Skeletal muscle satellite cell (primary cell): ENCODE results near the gene EYA4.

ENCODE experiments used
- H3K27me3 ChIP-seq: 2 replicates; pipeline ENCODE4 v1.7.0; 2013; ENCODE audit warnings: low read length; ENCODE audit not compliant: control insufficient read depth, insufficient read depth
- H3K36me3 ChIP-seq: 2 replicates; pipeline ENCODE4 v1.7.0; 2013; ENCODE audit warnings: mild to moderate bottlenecking, control low read depth, low read length; ENCODE audit not compliant: insufficient read depth
- H3K4me1 ChIP-seq: 2 replicates; pipeline ENCODE4 v1.7.0; 2013; ENCODE audit warnings: low read length; ENCODE audit not compliant: control insufficient read depth, insufficient read depth
- H3K4me2 ChIP-seq: 2 replicates; pipeline ENCODE4 v1.7.0; 2013; ENCODE audit warnings: mild to moderate bottlenecking, low read length
- H3K4me3 ChIP-seq: 2 replicates; pipeline ENCODE4 v1.7.0; 2013; ENCODE audit warnings: low read length
- H3K9ac ChIP-seq: 2 replicates; pipeline ENCODE4 v1.7.0; 2013; ENCODE audit warnings: mild to moderate bottlenecking, low read depth, low read length, moderate library complexity
- H3K9me3 ChIP-seq: replicated peaks from 2 replicates; pipeline ENCODE4 v1.7.0; 2013; ENCODE audit warnings: mild to moderate bottlenecking, control low read depth, low read length

EYA4 gene

DNA sequence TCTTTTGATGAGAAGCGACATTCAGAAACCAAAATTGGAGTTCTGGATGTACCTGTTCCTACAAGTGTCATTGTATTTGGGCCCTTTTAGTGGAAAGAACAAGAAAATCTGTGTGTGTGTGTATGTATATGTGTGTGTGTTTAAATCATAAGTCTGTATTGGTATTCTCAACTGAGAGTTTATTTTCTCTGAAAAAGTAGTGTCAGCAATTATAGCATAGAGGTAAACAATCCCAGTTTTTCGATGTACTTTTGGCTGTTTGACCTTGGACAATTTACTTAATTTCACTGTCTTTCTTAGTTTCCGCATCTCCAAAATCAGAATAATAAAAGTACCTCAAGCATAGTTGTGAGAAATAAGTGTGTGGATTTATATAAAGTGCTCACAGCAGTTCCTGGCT is 57.2 kb downstream of the EYA4 start:
- Histone ChIP-seq H3K4me3 (no peak overlapping the region), H3K27me3 (no peaks in the 10 kb centered on the region), H3K4me2 (no peak overlapping the region), H3K4me1 (peaks cover 6% of the 10 kb centered on the region), H3K9me3 (no peaks in the 10 kb centered on the region), H3K9ac (no peak overlapping the region), H3K36me3 (no peaks in the 10 kb centered on the region)

DNA sequence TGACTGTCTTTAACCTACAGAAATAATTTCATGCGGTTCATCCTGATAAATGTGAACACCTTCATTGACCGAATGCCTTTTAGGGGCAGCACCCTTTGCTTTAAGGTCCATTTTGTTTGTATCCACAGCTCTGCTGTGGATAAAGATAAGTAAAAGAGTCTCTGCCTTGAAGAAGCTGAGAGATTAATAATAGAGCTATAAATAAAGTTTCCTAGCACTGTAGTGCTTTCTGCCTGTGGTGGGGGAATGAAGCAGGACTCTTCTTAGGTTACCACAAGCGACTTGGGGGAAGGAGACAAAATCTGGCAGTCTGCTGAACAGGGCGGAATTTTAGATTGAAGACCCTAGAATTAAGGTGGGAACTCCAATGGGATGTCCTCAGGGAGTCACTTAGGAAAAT is 57.6 kb downstream of the EYA4 start:
- Histone ChIP-seq H3K36me3 (no peaks in the 10 kb centered on the region), H3K9me3 (no peaks in the 10 kb centered on the region), H3K27me3 (no peaks in the 10 kb centered on the region), H3K4me3 (no peak overlapping the region), H3K4me2 (no peak overlapping the region), H3K9ac (no peak overlapping the region), H3K4me1 (peaks cover 6% of the 10 kb centered on the region)

DNA sequence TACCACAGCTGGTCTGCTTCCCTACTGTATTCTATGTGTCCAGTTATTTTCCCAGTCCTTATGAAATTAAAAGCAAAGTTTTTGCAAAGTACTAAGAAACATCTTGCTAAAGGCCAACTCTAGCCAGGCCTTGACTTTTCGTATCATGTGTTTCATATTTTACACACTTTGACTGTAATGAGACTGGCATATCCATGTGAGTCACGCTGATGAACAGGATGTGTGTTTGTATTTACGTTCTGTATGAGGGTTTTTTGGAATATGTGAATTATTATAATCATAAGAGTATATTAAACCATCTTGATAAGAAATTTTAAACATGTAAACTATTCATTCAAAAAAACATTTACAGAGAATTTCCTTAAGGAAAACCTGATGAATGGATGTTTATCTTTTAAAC is 59.7 kb downstream of the EYA4 start:
- no peaks in the 10 kb centered on the region for H3K36me3 ChIP-seq
- no peaks in the 10 kb centered on the region for H3K27me3 ChIP-seq
- H3K9ac ChIP-seq: no peak overlapping the region
- no peaks in the 10 kb centered on the region for H3K9me3 ChIP-seq
- peaks cover 6% of the 10 kb centered on the region for H3K4me1 ChIP-seq
- no peak overlapping the region for H3K4me3 ChIP-seq
- no peak overlapping the region for H3K4me2 ChIP-seq

DNA sequence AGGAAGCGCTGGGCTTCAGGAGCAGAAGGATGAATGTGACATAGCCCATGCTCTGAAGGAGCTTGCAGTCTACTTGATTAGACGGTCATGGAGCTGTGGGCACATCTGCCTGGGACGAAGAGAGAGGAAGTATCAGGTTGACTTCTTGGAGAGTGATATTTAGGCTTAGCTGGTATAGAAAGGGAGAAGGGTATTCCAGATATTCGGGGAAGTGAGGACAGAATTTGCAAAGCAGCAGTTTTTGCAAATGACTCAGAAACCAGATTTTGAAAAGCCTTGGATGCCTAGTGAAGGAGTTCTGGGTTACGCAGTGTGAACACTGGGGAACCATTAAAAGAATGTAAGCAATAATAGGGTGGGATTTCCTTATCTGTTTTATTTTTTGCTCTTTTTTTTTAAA is 60.7 kb downstream of the EYA4 start:
- Histone ChIP-seq H3K27me3 (no peaks in the 10 kb centered on the region), H3K36me3 (no peaks in the 10 kb centered on the region), H3K4me3 (no peak overlapping the region), H3K4me2 (peak overlapping the region; percentile 38), H3K9me3 (no peaks in the 10 kb centered on the region), H3K4me1 (peaks cover 9% of the 10 kb centered on the region), H3K9ac (no peak overlapping the region)

DNA sequence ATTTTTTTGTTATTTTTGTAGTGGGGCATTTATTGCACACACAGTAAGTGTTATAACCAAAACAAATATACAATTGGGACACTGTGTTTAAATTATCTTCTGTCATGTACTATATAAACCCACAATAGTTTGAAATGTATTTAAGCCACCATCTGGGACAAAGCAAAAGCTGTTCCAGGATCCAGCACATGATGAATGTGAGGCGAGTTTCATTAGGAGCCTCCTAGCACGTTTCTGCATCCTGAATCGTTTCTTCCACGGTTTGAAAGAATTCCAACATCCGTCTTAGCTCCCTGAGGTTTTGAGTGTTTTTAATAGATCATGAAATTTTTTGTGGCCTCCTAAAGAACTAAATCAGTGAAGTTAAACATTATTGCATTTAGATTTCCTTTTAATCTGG is 65.8 kb downstream of the EYA4 start:
- no peaks in the 10 kb centered on the region for H3K36me3 ChIP-seq
- no peak overlapping the region for H3K4me3 ChIP-seq
- no peak overlapping the region for H3K9ac ChIP-seq
- H3K4me1 ChIP-seq: peaks cover 5% of the 10 kb centered on the region
- no peak overlapping the region for H3K4me2 ChIP-seq
- H3K9me3 ChIP-seq: no peaks in the 10 kb centered on the region
- no peaks in the 10 kb centered on the region for H3K27me3 ChIP-seq

DNA sequence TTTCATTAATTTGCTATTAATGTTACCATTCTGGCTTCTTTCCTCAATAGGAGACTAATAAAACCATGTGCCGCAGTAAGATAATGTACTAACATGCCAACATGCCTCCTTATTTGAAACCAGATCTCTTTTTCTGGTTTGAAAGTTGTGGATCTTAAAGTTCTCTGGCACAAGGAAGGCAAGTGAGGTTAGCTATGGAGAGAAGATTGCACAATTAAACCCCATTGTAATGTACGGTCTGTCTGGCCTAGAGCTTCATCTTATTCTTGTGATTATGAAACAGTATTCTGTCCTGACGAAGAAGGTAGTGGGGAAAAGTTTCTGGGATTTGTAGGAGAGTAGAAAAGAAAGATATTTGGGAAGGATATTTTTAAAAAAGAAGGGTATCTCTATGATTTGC is 68.4 kb downstream of the EYA4 start:
- Histone ChIP-seq H3K4me3 (no peak overlapping the region), H3K27me3 (no peaks in the 10 kb centered on the region), H3K9ac (no peak overlapping the region), H3K4me2 (no peak overlapping the region), H3K36me3 (no peaks in the 10 kb centered on the region), H3K9me3 (no peaks in the 10 kb centered on the region), H3K4me1 (peaks cover 5% of the 10 kb centered on the region)

DNA sequence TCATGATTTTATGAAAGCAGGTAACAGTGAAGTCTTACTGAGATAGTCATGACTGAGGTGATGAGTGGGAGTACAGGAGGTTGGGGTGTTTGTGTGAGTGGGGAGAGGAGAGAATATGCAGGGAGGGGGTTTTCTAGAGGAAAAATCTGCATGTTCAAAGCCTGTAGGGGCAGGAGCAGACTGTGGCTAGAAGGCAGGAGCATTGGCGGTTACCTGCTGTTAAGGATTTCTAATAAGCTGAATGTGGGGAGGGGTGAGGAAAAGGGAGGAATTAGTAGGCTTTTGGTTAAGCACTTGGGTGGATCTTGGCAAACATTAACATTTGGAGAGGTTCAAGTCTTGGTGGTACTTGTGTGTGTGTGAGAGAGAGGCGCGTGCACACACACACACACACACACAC is 70.8 kb downstream of the EYA4 start:
- Histone ChIP-seq H3K9me3 (no peaks in the 10 kb centered on the region), H3K4me2 (no peak overlapping the region), H3K9ac (no peak overlapping the region), H3K36me3 (no peaks in the 10 kb centered on the region), H3K4me3 (no peak overlapping the region), H3K4me1 (peaks cover 1% of the 10 kb centered on the region), H3K27me3 (no peaks in the 10 kb centered on the region)

DNA sequence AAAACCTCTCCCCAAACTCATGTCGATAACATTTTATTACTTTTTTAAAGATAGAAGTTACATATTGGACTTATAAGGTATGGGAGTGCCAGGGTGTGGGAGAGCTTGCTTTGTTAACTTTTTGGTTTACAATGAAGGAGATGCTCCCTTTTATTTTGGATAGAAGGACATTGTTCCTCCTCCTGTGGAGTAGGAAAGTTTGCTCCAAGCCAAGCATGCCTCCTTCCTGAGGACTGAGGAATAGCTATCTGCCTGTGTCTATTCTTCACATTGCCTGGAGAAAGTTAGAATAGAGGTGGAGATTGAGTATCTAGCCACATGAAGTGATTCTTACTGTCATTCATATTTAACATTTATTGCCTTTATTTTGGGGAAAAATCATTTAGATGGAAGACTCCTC is 71.9 kb downstream of the EYA4 start:
- no peak overlapping the region for H3K9ac ChIP-seq
- no peak overlapping the region for H3K4me2 ChIP-seq
- H3K36me3 ChIP-seq: no peaks in the 10 kb centered on the region
- H3K27me3 ChIP-seq: no peaks in the 10 kb centered on the region
- no peak overlapping the region for H3K4me3 ChIP-seq
- no peaks in the 10 kb centered on the region for H3K4me1 ChIP-seq
- H3K9me3 ChIP-seq: no peaks in the 10 kb centered on the region

DNA sequence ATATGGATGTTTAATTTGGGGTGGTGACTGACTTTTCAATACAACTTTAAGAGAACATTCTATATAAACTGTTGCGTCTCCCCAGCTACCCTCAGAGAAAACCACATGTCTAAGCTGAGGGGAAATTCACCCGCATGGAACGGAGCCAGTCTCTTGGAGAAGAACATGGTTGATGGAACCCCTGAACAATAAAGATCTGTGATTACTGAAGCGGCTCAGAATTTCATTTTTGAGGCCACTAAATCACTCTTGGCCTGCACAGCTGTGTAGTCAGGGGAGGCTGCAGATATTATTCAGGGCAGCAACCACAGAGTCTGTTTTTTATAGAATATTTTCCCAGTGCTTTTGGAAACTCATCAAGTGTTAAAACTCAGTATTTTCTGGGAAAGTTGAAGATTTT is 73.8 kb downstream of the EYA4 start:
- Histone ChIP-seq H3K9ac (no peak overlapping the region), H3K4me1 (no peaks in the 10 kb centered on the region), H3K4me2 (no peak overlapping the region), H3K36me3 (no peaks in the 10 kb centered on the region), H3K9me3 (no peaks in the 10 kb centered on the region), H3K4me3 (no peak overlapping the region), H3K27me3 (no peaks in the 10 kb centered on the region)

DNA sequence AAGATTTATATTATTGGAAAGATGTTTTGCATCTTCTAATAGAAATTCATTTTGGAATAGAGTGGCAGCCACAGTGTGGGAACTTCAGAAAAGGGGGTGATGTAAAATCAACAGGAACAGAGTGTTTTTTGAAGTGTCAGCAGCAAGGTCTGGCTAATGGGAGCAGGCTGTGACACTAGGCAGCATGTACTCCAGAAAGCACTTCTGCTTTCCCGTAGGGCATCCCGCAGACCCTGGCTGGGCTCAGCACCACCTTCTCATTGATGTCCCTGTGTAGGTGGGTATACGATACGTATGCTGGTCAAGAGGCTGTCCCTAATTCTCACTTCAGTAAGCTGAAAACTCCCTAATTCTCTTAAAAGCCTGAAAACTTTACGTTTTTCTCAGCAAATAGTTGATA is 74.7 kb downstream of the EYA4 start:
- Histone ChIP-seq H3K4me2 (no peak overlapping the region), H3K36me3 (no peaks in the 10 kb centered on the region), H3K27me3 (no peaks in the 10 kb centered on the region), H3K9ac (no peak overlapping the region), H3K4me1 (no peaks in the 10 kb centered on the region), H3K4me3 (no peak overlapping the region), H3K9me3 (no peaks in the 10 kb centered on the region)

DNA sequence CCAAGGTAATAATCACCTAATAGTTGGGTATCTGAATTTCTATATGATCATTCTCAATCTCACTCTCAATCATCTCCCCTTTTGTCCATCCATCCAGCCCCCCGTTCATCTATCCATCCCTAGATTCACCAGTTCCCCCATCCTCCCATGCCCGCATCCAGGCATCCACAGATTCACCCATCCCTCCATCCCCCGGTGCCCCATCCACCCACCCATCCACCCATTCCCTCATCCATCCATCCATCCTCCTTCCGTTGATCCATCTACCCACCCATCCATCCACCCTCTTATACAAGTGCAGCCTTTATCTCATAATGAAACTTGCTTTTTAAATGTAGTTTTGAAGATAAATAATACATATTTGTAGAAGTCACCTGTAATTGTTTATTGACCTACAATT is 76.5 kb downstream of the EYA4 start:
- H3K4me1 ChIP-seq: no peaks in the 10 kb centered on the region
- H3K9me3 ChIP-seq: no peaks in the 10 kb centered on the region
- no peak overlapping the region for H3K4me2 ChIP-seq
- no peaks in the 10 kb centered on the region for H3K27me3 ChIP-seq
- no peak overlapping the region for H3K9ac ChIP-seq
- H3K4me3 ChIP-seq: no peak overlapping the region
- H3K36me3 ChIP-seq: no peaks in the 10 kb centered on the region

DNA sequence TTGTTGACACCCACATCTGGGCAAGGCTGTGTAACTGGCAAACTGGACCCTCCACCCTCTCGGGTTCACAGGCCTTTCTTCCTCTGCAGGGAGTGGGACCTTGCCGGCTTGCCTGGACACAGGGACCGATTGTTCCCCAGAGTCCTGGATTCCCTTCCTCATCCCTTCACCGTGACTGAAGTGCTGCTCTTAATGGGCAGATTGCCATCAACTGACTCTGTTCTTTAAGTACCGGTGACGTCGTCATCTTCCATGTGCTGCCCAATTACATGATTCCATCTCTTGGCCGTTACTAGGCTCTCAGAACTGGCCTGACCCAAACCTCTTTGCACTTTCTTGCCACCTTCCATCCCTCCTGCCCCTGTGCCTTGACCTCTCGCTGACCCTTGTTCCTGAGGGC is 85.4 kb downstream of the EYA4 start:
- H3K36me3 ChIP-seq: no peaks in the 10 kb centered on the region
- H3K4me2 ChIP-seq: no peak overlapping the region
- no peaks in the 10 kb centered on the region for H3K4me1 ChIP-seq
- no peaks in the 10 kb centered on the region for H3K9me3 ChIP-seq
- no peak overlapping the region for H3K9ac ChIP-seq
- H3K27me3 ChIP-seq: no peaks in the 10 kb centered on the region
- no peak overlapping the region for H3K4me3 ChIP-seq

DNA sequence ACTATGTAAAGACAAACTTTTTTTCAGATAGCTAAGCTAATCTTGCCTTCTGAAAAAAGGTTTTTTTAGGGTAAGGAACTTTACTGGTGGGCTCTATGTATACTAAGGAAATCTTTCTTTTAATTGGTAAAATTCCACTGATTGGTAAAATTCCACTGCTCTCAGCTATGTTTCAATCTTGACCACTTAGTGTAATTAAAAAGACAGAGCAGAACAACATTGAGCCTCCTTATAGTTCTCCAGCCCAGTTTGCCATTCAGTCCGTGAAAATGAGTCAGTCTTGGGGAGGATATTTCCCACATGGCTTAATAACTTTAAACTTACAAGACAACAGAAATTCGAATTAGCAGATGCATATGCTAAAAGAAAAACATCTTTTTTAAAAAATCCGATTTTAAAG is 92.7 kb downstream of the EYA4 start:
- Histone ChIP-seq H3K27me3 (no peaks in the 10 kb centered on the region), H3K36me3 (no peaks in the 10 kb centered on the region), H3K9ac (no peak overlapping the region), H3K4me2 (no peak overlapping the region), H3K4me3 (no peak overlapping the region), H3K9me3 (no peaks in the 10 kb centered on the region), H3K4me1 (peaks cover 23% of the 10 kb centered on the region)
